Activated T-helper 1 cell treated with anti-CD3 and anti-CD28 coated beads, Interleukin-12 subunit alpha, Interleukin-12 subunit beta, Interleukin-2, Interleukin-4 antibody, amounts not matched to agents 30 ng/mL and 10 ng/mL and 1 ng/mL, durations not matched to agents 14 hours and 24 hours and 36 hours (primary cell): ENCODE results near the gene CC2D2A. TPM values are rescaled to one million over a fixed set of nuclear protein-coding genes. Genes with fewer than 3 reads are reported as not detected.

Experiments
- DNase-seq: peaks from one replicate; pipeline ENCODE4 v3.0.0; 2021; ENCODE audit warnings: low spot score
- H3K27ac Mint-ChIP-seq: one replicate; pipeline ENCODE4 v1.8.0; 2021; ENCODE audit warnings: mild to moderate bottlenecking, mixed read lengths
- H3K27me3 Mint-ChIP-seq: one replicate; pipeline ENCODE4 v1.8.0; 2022; ENCODE audit warnings: mild to moderate bottlenecking, moderate library complexity, mixed read lengths; ENCODE audit not compliant: insufficient read depth
- H3K36me3 Mint-ChIP-seq: one replicate; pipeline ENCODE4 v1.8.0; 2021; ENCODE audit warnings: low read depth, mixed read lengths
- H3K4me1 Mint-ChIP-seq: one replicate; pipeline ENCODE4 v1.8.0; 2021; ENCODE audit warnings: low read depth, mixed read lengths
- H3K4me3 Mint-ChIP-seq: one replicate; pipeline ENCODE4 v1.8.0; 2021; ENCODE audit warnings: mild to moderate bottlenecking, moderate library complexity, mixed read lengths
- H3K9me3 Mint-ChIP-seq: one replicate; pipeline ENCODE4 v1.8.0; 2021; ENCODE audit warnings: mixed read lengths
- intact Hi-C: fragments of 100-400 bp; cut with micrococcal nuclease; formaldehyde crosslinking; loops from one replicate; pipeline ENCODE4 v1.15.1; 2024
- total RNA-seq: library from RNA; stranded (reverse); gene quantifications from 2 replicates; pipeline ENCODE4 v1.2.3, GENCODE V29; 2022

CC2D2A gene
- total RNA-seq: not detected in 2 replicates

GRCh38 chr4:15469402-15470127 lies at the start of gene CC2D2A:
CC2D2A (plus strand) TSS chr4:15469882; CDS start chr4:15475933, 6,051 bp downstream.
- Mint-ChIP-seq H3K27ac (no peak within 1 kb of the TSS), H3K9me3 (no peaks in the 10 kb centered on the region), H3K4me1 (peaks cover 5% of the 10 kb centered on the region), H3K36me3 (no peaks in the 10 kb centered on the region), H3K27me3 (peaks cover 6% of the 10 kb centered on the region), H3K4me3 (no peak within 1 kb of the TSS)
- DNase-seq: no peak
- intact Hi-C loops: no loop called here

- no peaks in the 10 kb centered on the region for H3K9me3 Mint-ChIP-seq
- DNase-seq: no peak
- peaks cover 23% of the 10 kb centered on the region for H3K4me1 Mint-ChIP-seq
- H3K36me3 Mint-ChIP-seq: no peaks in the 10 kb centered on the region
- intact Hi-C loops: no loop called here
- H3K27ac Mint-ChIP-seq: no peak overlapping the region
- no peaks in the 10 kb centered on the region for H3K27me3 Mint-ChIP-seq
- no peak overlapping the region for H3K4me3 Mint-ChIP-seq
Measured at GRCh38 chr4:15420642-15421041, 49.0 kb upstream of the CC2D2A start.

- no peak overlapping the region for H3K4me3 Mint-ChIP-seq
- intact Hi-C loops: no loop called here
- H3K4me1 Mint-ChIP-seq: peaks cover 28% of the 10 kb centered on the region
- no peaks in the 10 kb centered on the region for H3K27me3 Mint-ChIP-seq
- no peaks in the 10 kb centered on the region for H3K9me3 Mint-ChIP-seq
- DNase-seq: no peak
- no peaks in the 10 kb centered on the region for H3K36me3 Mint-ChIP-seq
- H3K27ac Mint-ChIP-seq: no peak overlapping the region
Measured at GRCh38 chr4:15423285-15423711, 46.4 kb upstream of the CC2D2A start.

- Mint-ChIP-seq H3K4me3 (no peak overlapping the region), H3K27me3 (no peaks in the 10 kb centered on the region), H3K9me3 (no peaks in the 10 kb centered on the region), H3K36me3 (no peaks in the 10 kb centered on the region), H3K4me1 (peaks cover 28% of the 10 kb centered on the region), H3K27ac (no peak overlapping the region)
- DNase-seq: no peak
- intact Hi-C loops: loop anchor here (2.0 kb wide), 1 partner anchor 25 kb away; no protein-coding TSS in a partner anchor
Measured at GRCh38 chr4:15425520-15425919, 44.2 kb upstream of the CC2D2A start.

- no peak overlapping the region for H3K4me3 Mint-ChIP-seq
- H3K9me3 Mint-ChIP-seq: no peaks in the 10 kb centered on the region
- no peak for DNase-seq
- intact Hi-C loops: no loop called here
- no peaks in the 10 kb centered on the region for H3K36me3 Mint-ChIP-seq
- no peaks in the 10 kb centered on the region for H3K27me3 Mint-ChIP-seq
- H3K4me1 Mint-ChIP-seq: peaks cover 28% of the 10 kb centered on the region
- no peak overlapping the region for H3K27ac Mint-ChIP-seq
Measured at GRCh38 chr4:15427161-15427560, 42.5 kb upstream of the CC2D2A start.

- Mint-ChIP-seq H3K27ac (no peak within 1 kb of the TSS), H3K27me3 (no peaks in the 10 kb centered on the region), H3K4me1 (peaks cover 28% of the 10 kb centered on the region), H3K36me3 (no peaks in the 10 kb centered on the region), H3K4me3 (no peak within 1 kb of the TSS), H3K9me3 (peaks cover under 1% of the 10 kb centered on the region)
- no peak for DNase-seq
- intact Hi-C loops: no loop called here
Measured at GRCh38 chr4:15427701-15428100, 42.0 kb upstream of the CC2D2A start, which contains the start of gene C1QTNF7. C1QTNF7 (plus strand) TSS chr4:15428033; CDS start chr4:15435744, 7,711 bp downstream.

GRCh38 chr4:15428611-15429010 lies 41.1 kb upstream of the CC2D2A start:
- Mint-ChIP-seq H3K4me3 (no peak overlapping the region), H3K4me1 (peaks cover 26% of the 10 kb centered on the region), H3K27me3 (no peaks in the 10 kb centered on the region), H3K9me3 (peaks cover 4% of the 10 kb centered on the region), H3K36me3 (no peaks in the 10 kb centered on the region), H3K27ac (no peak overlapping the region)
- intact Hi-C loops: no loop called here
- no peak for DNase-seq

GRCh38 chr4:15434091-15434490 lies 35.6 kb upstream of the CC2D2A start:
- DNase-seq: no peak
- Mint-ChIP-seq H3K4me3 (no peak overlapping the region), H3K27me3 (no peaks in the 10 kb centered on the region), H3K9me3 (peaks cover 4% of the 10 kb centered on the region), H3K4me1 (no peaks in the 10 kb centered on the region), H3K36me3 (no peaks in the 10 kb centered on the region), H3K27ac (no peak overlapping the region)
- intact Hi-C loops: no loop called here

GRCh38 chr4:15434676-15435075 lies 35.0 kb upstream of the CC2D2A start:
- intact Hi-C loops: no loop called here
- H3K4me3 Mint-ChIP-seq: no peak overlapping the region
- DNase-seq: no peak
- no peaks in the 10 kb centered on the region for H3K36me3 Mint-ChIP-seq
- no peaks in the 10 kb centered on the region for H3K27me3 Mint-ChIP-seq
- H3K4me1 Mint-ChIP-seq: no peaks in the 10 kb centered on the region
- no peak overlapping the region for H3K27ac Mint-ChIP-seq
- H3K9me3 Mint-ChIP-seq: peaks cover 4% of the 10 kb centered on the region

- Mint-ChIP-seq H3K27ac (no peak overlapping the region), H3K4me3 (no peak overlapping the region), H3K9me3 (peaks cover 4% of the 10 kb centered on the region), H3K4me1 (no peaks in the 10 kb centered on the region), H3K36me3 (no peaks in the 10 kb centered on the region), H3K27me3 (no peaks in the 10 kb centered on the region)
- no peak for DNase-seq
- intact Hi-C loops: no loop called here
Measured at GRCh38 chr4:15436513-15436912, 33.2 kb upstream of the CC2D2A start.

GRCh38 chr4:15438939-15439524 lies 30.6 kb upstream of the CC2D2A start:
- no peak for DNase-seq
- no peaks in the 10 kb centered on the region for H3K27me3 Mint-ChIP-seq
- no peaks in the 10 kb centered on the region for H3K4me1 Mint-ChIP-seq
- no peaks in the 10 kb centered on the region for H3K36me3 Mint-ChIP-seq
- intact Hi-C loops: no loop called here
- no peak overlapping the region for H3K4me3 Mint-ChIP-seq
- no peaks in the 10 kb centered on the region for H3K9me3 Mint-ChIP-seq
- no peak overlapping the region for H3K27ac Mint-ChIP-seq

- DNase-seq: no peak
- no peaks in the 10 kb centered on the region for H3K36me3 Mint-ChIP-seq
- H3K4me1 Mint-ChIP-seq: no peaks in the 10 kb centered on the region
- H3K27me3 Mint-ChIP-seq: no peaks in the 10 kb centered on the region
- H3K4me3 Mint-ChIP-seq: no peak overlapping the region
- intact Hi-C loops: no loop called here
- H3K27ac Mint-ChIP-seq: no peak overlapping the region
- no peaks in the 10 kb centered on the region for H3K9me3 Mint-ChIP-seq
Measured at GRCh38 chr4:15443371-15444160, 26.1 kb upstream of the CC2D2A start.

GRCh38 chr4:15444276-15444675 lies 25.4 kb upstream of the CC2D2A start:
- H3K27me3 Mint-ChIP-seq: no peaks in the 10 kb centered on the region
- H3K4me3 Mint-ChIP-seq: no peak overlapping the region
- no peak overlapping the region for H3K27ac Mint-ChIP-seq
- no peaks in the 10 kb centered on the region for H3K36me3 Mint-ChIP-seq
- H3K9me3 Mint-ChIP-seq: no peaks in the 10 kb centered on the region
- intact Hi-C loops: no loop called here
- no peaks in the 10 kb centered on the region for H3K4me1 Mint-ChIP-seq
- no peak for DNase-seq
